Endometrial microvascular endothelial cells (primary cell): ENCODE results near the gene EPSTI1. TPM values are rescaled to one million over a fixed set of nuclear protein-coding genes. Genes with fewer than 3 reads are reported as not detected.
"Not testable (repeated sequence)": the region's sequence is repeated elsewhere in the genome, so short reads cannot be mapped to it uniquely, and the experiment has no call there.

Experiments
- in situ Hi-C: cut with HindIII; loops from 2 replicates; pipeline ENCODE4 v1.10.0; 2017; ENCODE audit warnings: low sequenced_read_pairs, low pct_unique_long_range_greater_than_20kb; ENCODE audit errors: inconsistent ontology term
- total RNA-seq: library from RNA; depleted of rRNA; stranded (reverse); fragments of >200 nt; gene quantifications from one replicate; pipeline ENCODE4 v1.2.3, GENCODE V29; 2015; ENCODE audit errors: inconsistent ontology term

EPSTI1 gene
- total RNA-seq: 7.4 TPM

DNA sequence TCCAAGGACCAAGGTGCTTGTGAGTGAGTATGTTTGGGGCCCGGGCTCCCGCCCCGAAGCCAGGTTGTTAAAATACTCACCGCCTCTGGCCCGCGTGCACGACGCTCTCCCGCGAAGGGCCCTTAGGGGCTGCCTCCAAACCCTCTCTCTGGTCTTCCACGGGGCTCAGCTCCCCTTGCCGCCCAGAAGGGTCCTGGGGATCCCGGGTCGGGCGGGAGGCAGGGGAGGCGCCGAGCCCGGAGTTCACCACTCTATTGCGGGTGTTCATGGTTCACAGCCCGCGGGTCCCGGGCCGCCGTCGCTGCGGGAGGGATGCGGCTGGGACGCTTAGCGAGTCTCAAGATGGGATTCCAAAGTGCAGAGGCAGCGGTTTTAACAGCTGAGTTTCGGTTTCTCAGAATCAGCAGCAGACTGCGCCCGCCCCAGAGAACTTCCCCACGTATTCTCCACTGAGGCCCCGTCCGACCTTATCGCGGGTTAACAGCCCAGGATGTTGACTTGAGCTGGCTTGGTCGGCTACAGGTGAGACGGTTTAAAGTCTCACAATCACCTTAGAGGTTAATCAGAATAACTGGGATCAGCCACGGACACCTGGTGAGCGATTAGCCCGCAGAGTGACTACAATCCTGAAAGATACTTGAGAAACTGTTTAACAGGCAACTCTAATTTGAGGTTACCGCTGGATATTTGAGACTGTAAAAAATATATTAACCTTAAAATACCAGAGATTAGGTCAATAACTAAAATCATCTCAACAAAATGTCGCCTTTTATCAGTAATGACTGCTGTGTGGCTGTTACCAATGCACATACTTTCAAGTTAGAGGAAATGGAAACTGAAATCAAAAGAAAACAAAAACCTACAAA, at the start of gene EPSTI1:
Gene EPSTI1, minus strand, starts transcription at position 344 of the 866 bp plus-strand sequence. Its CDS starts 76 bp downstream, at position 268.
- in situ Hi-C loops: no loop called here

DNA sequence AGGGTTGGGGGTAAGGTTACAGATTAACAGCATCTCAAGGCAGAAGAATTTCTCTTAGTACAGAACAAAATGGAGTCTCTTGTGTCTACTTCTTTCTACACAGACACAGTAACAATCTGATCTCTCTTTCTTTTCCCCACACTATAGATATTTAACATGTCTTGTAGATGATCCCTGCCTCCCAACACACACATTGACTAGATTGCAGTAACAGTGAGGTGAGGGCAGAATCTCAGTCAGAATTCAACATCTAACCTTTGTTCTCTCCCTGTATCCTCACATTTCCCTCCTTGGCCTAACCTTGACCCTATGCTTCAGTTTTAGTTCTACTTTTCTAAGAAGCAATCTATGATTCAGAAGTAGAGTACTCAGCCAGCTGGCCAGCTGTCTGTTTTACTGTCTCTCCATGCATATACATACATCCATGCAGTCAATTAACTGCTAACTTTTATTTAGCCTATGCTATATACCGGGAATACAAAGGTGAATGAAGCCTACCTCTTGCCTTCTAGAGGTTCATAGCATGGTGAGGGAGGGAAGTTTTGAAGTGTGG, 49.4 kb upstream of the EPSTI1 start:
- in situ Hi-C loops: no loop called here

GRCh38 chr13:43040581-43041368, 48.7 kb upstream of the EPSTI1 start:
- in situ Hi-C loops: not testable (repeated sequence)

DNA sequence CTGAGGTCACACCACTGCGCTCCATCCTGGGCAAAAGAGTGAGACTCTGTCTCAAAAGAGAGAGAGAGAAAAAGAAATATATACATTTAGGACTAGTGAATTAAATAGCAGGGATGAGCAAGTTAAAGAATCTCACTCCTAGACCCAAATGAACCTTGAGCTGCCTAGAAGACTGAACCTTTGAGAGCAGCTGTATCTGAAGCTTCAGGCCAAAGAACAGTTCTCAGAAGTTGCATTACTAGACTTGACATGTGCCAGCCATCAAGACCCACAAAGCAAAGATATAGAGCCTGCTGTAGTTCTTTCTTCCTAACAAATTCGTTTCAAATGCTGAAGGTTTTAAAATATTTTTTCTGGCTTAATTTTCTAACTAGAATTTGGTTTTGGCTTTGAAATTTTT, 47.9 kb upstream of the EPSTI1 start:
- in situ Hi-C loops: no loop called here

GRCh38 chr13:43036351-43037250, 44.6 kb upstream of the EPSTI1 start:
- in situ Hi-C loops: no loop called here

DNA sequence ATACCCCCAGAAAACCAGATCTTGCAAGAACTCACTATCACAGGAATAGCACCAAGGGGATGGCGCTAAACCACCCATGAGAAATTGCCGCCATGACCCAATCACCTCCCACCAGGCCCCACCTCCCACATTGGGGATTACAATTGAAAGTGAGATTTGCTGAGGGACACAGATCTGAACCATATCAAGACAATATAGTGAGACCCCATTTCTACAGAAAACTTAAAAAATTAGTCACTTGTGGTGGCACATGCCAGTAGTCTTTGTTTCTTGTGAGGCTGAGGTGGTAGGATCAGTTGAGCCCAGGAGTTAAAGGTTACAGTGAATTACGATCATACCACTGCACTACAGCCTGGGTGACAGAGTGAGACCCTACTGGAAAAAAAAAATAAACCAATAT, 41.0 kb upstream of the EPSTI1 start:
- in situ Hi-C loops: no loop called here

DNA sequence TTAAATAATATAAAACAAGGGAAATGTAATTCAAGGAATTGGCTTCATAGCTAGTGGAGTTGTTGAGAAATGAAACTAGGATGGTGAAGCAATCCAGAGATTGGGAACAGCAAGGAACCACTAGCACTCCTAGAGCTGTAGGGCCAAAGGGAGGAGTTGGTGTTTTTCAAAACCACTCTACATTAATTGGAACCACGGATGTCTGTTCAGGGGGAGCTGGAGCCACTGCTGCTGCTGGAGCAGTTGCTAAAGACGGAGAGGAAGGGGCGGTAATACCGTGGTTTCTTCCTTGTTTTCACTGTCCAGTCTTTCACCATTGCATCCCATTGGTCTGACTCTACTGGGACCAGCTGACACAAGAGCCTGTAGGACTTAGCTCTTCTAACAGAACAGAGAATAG, 39.8 kb upstream of the EPSTI1 start:
- in situ Hi-C loops: no loop called here

DNA sequence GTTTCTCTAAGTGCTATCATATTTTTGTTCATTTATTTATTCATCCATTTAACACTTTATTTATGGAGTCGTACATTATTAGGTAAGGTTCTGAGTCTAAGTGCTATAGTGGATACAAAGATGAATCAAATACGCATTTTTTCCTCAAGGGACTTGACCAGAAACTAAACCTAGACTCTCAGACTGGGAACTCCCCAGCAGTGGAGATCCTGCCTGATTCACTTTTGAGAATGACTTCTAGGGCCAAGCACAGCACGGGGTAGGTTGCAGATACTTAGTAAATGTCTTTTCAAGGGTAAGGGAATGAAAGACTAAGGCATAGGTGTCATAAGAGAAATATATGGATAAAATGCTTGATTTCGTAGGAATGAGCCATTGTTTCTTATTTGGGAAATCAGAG, 38.5 kb upstream of the EPSTI1 start:
- in situ Hi-C loops: no loop called here

GRCh38 chr13:43026262-43026661, 34.2 kb upstream of the EPSTI1 start:
- in situ Hi-C loops: no loop called here

GRCh38 chr13:43023289-43023963, 31.4 kb upstream of the EPSTI1 start, which contains the start of gene DNAJC15:
Gene DNAJC15 (plus strand): TSS chr13:43023586. CDS start chr13:43023627, 41 bp downstream.
- in situ Hi-C loops: no loop called here

DNA sequence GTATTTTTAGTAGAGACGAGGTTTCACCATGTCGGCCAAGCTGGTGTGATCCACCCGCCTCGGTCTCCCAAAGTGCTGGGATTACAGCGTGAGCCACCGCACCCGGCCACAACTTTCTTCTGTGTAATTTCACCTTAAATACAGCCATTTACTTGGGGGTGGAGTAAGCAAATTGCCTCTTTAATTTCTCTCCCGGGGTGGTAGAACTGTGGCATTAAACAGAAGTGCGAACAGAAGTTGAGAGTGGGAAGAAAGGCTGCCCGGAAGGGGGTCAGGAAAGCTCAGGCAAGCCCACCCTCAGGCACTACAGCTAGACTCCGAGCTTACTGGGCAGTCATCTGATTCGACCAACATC, 30.9 kb upstream of the EPSTI1 start:
- in situ Hi-C loops: no loop called here

- in situ Hi-C loops: no loop called here
Observed at GRCh38 chr13:43021926-43022670, 30.1 kb upstream of the EPSTI1 start.

DNA sequence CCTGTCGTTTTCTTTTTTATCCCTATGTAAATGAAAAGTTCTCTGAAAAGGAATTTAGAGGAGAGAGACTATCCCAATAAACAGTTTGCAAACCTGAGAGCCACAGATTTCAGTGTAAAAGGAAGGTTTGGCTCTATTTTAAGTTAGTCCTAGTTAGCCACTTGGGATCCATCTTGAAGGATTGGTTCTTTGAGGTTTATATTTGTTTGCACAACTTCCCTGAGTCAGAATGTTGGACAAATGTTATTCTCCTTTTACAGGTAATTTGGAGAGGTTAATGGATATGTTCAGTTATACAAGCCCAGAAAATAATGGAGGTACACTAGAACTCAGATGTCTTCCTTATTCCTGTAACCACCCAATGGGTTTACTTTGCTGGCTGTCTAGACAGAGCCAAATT, 28.8 kb upstream of the EPSTI1 start:
- in situ Hi-C loops: no loop called here

DNA sequence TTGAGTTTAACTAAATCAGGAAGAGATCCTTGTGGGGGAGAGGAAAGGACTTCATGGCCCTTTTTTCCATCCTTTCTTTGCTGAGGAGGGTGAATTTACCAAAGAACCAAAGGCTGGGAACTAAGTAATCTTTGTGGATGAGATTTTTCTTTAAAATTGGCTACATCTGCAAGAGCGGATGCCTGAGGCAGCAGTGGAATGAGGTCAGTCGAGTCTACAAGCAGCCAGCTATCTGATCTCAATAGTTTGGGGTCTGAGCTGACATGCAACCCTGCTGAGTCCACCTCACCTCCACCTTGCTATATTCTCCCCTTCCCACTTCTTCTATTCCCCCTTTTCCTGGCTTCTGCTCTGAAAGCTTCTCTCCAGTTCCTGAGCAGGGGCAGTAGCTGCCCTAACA, 27.8 kb upstream of the EPSTI1 start:
- in situ Hi-C loops: no loop called here

- in situ Hi-C loops: no loop called here
Observed at GRCh38 chr13:43016226-43016625, 24.2 kb upstream of the EPSTI1 start.

DNA sequence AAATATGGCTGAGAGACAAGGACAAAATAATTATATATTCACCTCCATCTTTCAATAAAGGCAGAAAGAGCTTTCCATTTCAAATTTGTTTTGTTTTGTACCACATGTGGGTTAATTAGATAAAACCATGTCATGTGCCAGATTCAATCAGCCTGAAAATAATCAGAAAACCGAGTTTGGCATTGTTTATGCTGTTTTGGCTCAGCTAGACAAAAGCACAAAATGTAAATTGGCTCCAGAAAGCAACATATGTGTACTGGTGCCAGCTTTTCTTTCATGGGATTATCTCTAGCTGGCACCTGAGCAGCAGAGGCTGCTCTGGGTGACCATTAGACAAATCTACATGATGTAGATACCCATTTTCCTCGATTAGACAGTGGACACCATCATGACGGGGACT, 22.1 kb upstream of the EPSTI1 start:
- in situ Hi-C loops: no loop called here

DNA sequence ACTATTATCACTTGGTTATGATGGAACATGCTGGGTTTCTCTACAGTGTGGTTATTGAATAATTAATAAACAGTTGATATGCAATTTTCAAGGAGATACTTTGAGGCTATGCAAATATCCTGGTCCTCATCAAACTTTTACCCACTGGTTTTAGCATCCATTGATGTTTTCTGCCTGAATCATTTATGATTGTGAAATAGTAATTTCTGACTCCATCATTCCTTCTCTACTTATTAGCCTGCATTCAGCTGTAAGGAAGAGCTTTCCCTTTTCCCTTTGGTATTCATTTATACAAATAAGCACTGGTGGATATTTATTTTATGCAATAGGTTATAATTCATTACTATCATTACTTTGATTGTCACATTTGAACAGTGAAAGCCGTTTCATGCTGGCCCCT, 17.5 kb upstream of the EPSTI1 start:
- in situ Hi-C loops: no loop called here

GRCh38 chr13:43008596-43008995, 16.6 kb upstream of the EPSTI1 start:
- in situ Hi-C loops: no loop called here
